ENCODE measurements around the gene GOLGA6L10. TPM values are rescaled to one million over a fixed set of nuclear protein-coding genes. Genes with fewer than 3 reads are reported as not detected.

GOLGA6L10 gene
- total RNA-seq, 2 donors from 2014 or later = 0.36 to 6.0 TPM

GRCh38 chr15:82306791-82307713 is 42.2 kb downstream of the GOLGA6L10 start:
- intact Hi-C loops (cut with DNase I) = no loop called here
- TF ChIP-seq CTCF (IDR thresholded peaks at IDR 0.05) (no peak), POLR2A (IDR thresholded peaks at IDR 0.05) (no peak), POLR2AphosphoS5 (IDR thresholded peaks at IDR 0.05) (no peak)
- Histone ChIP-seq H3K4me1 (replicated peaks) (no peaks in the 10 kb centered on the region), H3K4me3 (no peak overlapping the region), H3K27ac (no peak overlapping the region), H3K36me3 (no peaks in the 10 kb centered on the region), H3K9me3 (no peaks in the 10 kb centered on the region), H3K27me3 (replicated peaks; ENCODE audit: insufficient read depth) (no peaks in the 10 kb centered on the region)
- no peak for DNase-seq (ENCODE audit: low spot score)
- 89% methylated on average over 16 of the region's 16 CpGs for WGBS

- no peak overlapping the region for H3K27ac ChIP-seq
- TF ChIP-seq POLR2AphosphoS5 (IDR thresholded peaks at IDR 0.05) = no peak
- TF ChIP-seq CTCF (IDR thresholded peaks at IDR 0.05) = no peak
- no peak for TF ChIP-seq POLR2A (IDR thresholded peaks at IDR 0.05)
- H3K36me3 ChIP-seq = no peaks in the 10 kb centered on the region
- intact Hi-C loops (cut with DNase I) = no loop called here
- H3K4me3 ChIP-seq = no peak overlapping the region
- no peaks in the 10 kb centered on the region for H3K4me1 ChIP-seq (replicated peaks)
- no peaks in the 10 kb centered on the region for H3K9me3 ChIP-seq
- WGBS = 95% methylated on average over 7 of the region's 7 CpGs
- H3K27me3 ChIP-seq (replicated peaks; ENCODE audit: insufficient read depth) = no peaks in the 10 kb centered on the region
- DNase-seq (ENCODE audit: low spot score) = no peak
These were observed 43.6 kb downstream of the GOLGA6L10 start for GRCh38 chr15:82305621-82306048.

GRCh38 chr15:82304778-82305090 is 44.5 kb downstream of the GOLGA6L10 start:
- DNase-seq (ENCODE audit: low spot score) = no peak
- H3K4me1 ChIP-seq (replicated peaks) = no peaks in the 10 kb centered on the region
- H3K4me3 ChIP-seq = no peak overlapping the region
- no peaks in the 10 kb centered on the region for H3K36me3 ChIP-seq
- TF ChIP-seq CTCF (IDR thresholded peaks at IDR 0.05) (no peak), POLR2AphosphoS5 (IDR thresholded peaks at IDR 0.05) (no peak), POLR2A (IDR thresholded peaks at IDR 0.05) (no peak)
- 85% methylated on average over 4 of the region's 4 CpGs for WGBS
- H3K27ac ChIP-seq = no peak overlapping the region
- no peaks in the 10 kb centered on the region for H3K27me3 ChIP-seq (replicated peaks; ENCODE audit: insufficient read depth)
- intact Hi-C loops (cut with DNase I) = no loop called here
- no peaks in the 10 kb centered on the region for H3K9me3 ChIP-seq

GRCh38 chr15:82303956-82304777 is 45.1 kb downstream of the GOLGA6L10 start:
- Histone ChIP-seq H3K4me3 (no peak overlapping the region), H3K4me1 (replicated peaks) (no peaks in the 10 kb centered on the region), H3K27ac (no peak overlapping the region), H3K36me3 (no peaks in the 10 kb centered on the region), H3K27me3 (replicated peaks; ENCODE audit: insufficient read depth) (no peaks in the 10 kb centered on the region), H3K9me3 (no peaks in the 10 kb centered on the region)
- TF ChIP-seq POLR2A (IDR thresholded peaks at IDR 0.05) (no peak), CTCF (IDR thresholded peaks at IDR 0.05) (no peak), POLR2AphosphoS5 (IDR thresholded peaks at IDR 0.05) (no peak)
- DNase-seq (ENCODE audit: low spot score) = no peak
- intact Hi-C loops (cut with DNase I) = no loop called here
- 95% methylated on average over 12 of the region's 12 CpGs for WGBS
